Ovary (tissue), 3 donors: ENCODE data around the gene F10.

Source experiments
- CTCF ChIP-seq, 3 donors: fragments of 450-650 bp in 2 of 3; fragments of 200-600 bp in 1 of 3; IDR thresholded peaks; one replicate each; pipeline versions ENCODE4 v1.5.1 to v1.8.0; 2016 to 2022; ENCODE audit warnings: antibody characterized with exemption in 3 of 3, mild to moderate bottlenecking in 1 of 3
- EP300 ChIP-seq: sonication (generic); formaldehyde crosslinking; IDR thresholded peaks from one replicate; pipeline ENCODE4 v1.6.1; 2017; ENCODE audit warnings: antibody characterized with exemption
- donor health status: DM: no; HTN: no; CAD: no.

DNA sequence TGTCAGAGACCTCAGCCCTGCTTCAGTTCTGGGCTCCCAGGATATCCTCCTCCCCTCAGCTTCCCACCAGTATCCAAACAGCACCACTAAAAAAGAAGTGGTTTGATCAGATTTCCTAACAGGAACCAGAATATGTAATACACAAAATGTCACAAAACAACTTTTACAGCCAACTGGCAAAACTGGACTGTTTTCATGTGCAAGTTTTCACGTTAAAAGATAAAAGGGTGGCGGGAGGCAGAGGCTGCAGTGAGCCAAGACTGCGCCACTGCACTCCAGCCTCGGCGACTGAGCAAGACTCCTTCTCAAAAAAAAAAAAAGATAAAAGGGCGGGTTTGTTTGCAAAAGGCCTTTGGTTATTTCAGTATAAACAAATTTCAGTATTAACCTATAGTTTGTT lies 72.8 kb downstream of the F10 start:
- no peak for TF ChIP-seq CTCF (IDR thresholded peaks at IDR 0.05)
- no peak for TF ChIP-seq EP300
